Karpas-422 (cell line): ENCODE measurements around the gene NIPAL4. TPM values are rescaled to one million over a fixed set of nuclear protein-coding genes. Genes with fewer than 3 reads are reported as not detected.
"Not testable (repeated sequence)": the region's sequence is repeated elsewhere in the genome, so short reads cannot be mapped to it uniquely, and the experiment has no call there.

Experiments used
- DNase-seq: peaks from one replicate; pipeline ENCODE4 v3.0.0-alpha.2; 2015
- H2AFZ ChIP-seq: fragments of 200-600 bp; sonication (generic); 2 replicates; pipeline ENCODE4 v1.6.1; 2014; ENCODE audit warnings: antibody characterized with exemption, low read length, mixed read lengths
- H3K27ac ChIP-seq: fragments of 200-600 bp; sonication (generic); 2 replicates; pipeline ENCODE4 v1.5.1; 2014; ENCODE audit warnings: mild to moderate bottlenecking, low read length, moderate library complexity
- H3K27me3 ChIP-seq: fragments of 200-600 bp; sonication (generic); 2 replicates; pipeline ENCODE4 v1.6.1; 2014; ENCODE audit warnings: low read length, mixed read lengths
- H3K36me3 ChIP-seq: fragments of 200-600 bp; sonication (generic); 2 replicates; pipeline ENCODE4 v1.6.1; 2014; ENCODE audit warnings: low read length, mixed read lengths; ENCODE audit not compliant: insufficient read depth
- H3K4me1 ChIP-seq: fragments of 200-600 bp; sonication (generic); 2 replicates; pipeline ENCODE4 v1.6.1; 2014; ENCODE audit warnings: mild to moderate bottlenecking, low read length, mixed read lengths
- H3K4me2 ChIP-seq: fragments of 200-600 bp; sonication (generic); 2 replicates; pipeline ENCODE4 v1.6.1; 2014; ENCODE audit warnings: low read length, low read depth, mild to moderate bottlenecking; ENCODE audit not compliant: poor library complexity, severe bottlenecking
- H3K4me3 ChIP-seq: fragments of 200-600 bp; sonication (generic); 2 replicates; pipeline ENCODE4 v1.5.1; 2014; ENCODE audit warnings: mild to moderate bottlenecking, antibody characterized with exemption, low read length, mixed read lengths
- H3K79me2 ChIP-seq: fragments of 200-600 bp; sonication (generic); 2 replicates; pipeline ENCODE4 v1.6.1; 2014; ENCODE audit warnings: mild to moderate bottlenecking, low read length, mixed read lengths
- H3K9ac ChIP-seq: fragments of 200-600 bp; sonication (generic); 2 replicates; pipeline ENCODE4 v1.6.0; 2014; ENCODE audit warnings: low read length
- H3K9me2 ChIP-seq: fragments of 200-600 bp; sonication (generic), shearing (Covaris generic); replicated peaks from 2 replicates; pipeline ENCODE4 v1.6.0; 2014; ENCODE audit warnings: mild to moderate bottlenecking, low read length, moderate library complexity; ENCODE audit not compliant: insufficient read depth
- H3K9me3 ChIP-seq: fragments of 300-700, 200-600 bp; sonication (generic); 2 replicates; pipeline ENCODE4 v1.6.1; 2014; ENCODE audit warnings: low read length, mixed read lengths
- H4K20me1 ChIP-seq: fragments of 200-600 bp; sonication (generic); 2 replicates; pipeline ENCODE4 v1.6.1; 2014; ENCODE audit warnings: mild to moderate bottlenecking, antibody characterized with exemption, low read length, low read depth; ENCODE audit not compliant: insufficient read depth
- total RNA-seq: library from RNA; depleted of rRNA; stranded (reverse); fragments of >200 nt; shearing (Covaris generic); gene quantifications from 2 replicates; pipeline ENCODE4 v1.2.3, GENCODE V29; 2014; ENCODE audit warnings: low replicate concordance

NIPAL4 gene
- total RNA-seq, 1 experiment from 2014 or later, result not detected

- no peaks in the 10 kb centered on the region for H3K36me3 ChIP-seq
- no peaks in the 10 kb centered on the region for H3K9me2 ChIP-seq
- no peaks in the 10 kb centered on the region for H3K27me3 ChIP-seq
- H3K4me1 ChIP-seq, result no peaks in the 10 kb centered on the region
- H4K20me1 ChIP-seq, result no peaks in the 10 kb centered on the region
- DNase-seq, result no peak
- no peak overlapping the region for H3K27ac ChIP-seq
- H3K4me3 ChIP-seq, result no peak overlapping the region
- no peaks in the 10 kb centered on the region for H3K79me2 ChIP-seq
- no peak overlapping the region for H3K9ac ChIP-seq
- H3K9me3 ChIP-seq, result no peaks in the 10 kb centered on the region
- no peak overlapping the region for H3K4me2 ChIP-seq
- no peak overlapping the region for H2AFZ ChIP-seq
Measured at GRCh38 chr5:157477814-157478494, 17.9 kb downstream of the NIPAL4 start.

- Histone ChIP-seq H3K9me3 (no peaks in the 10 kb centered on the region), H3K9me2 (no peaks in the 10 kb centered on the region), H4K20me1 (no peaks in the 10 kb centered on the region), H3K79me2 (no peaks in the 10 kb centered on the region), H3K27me3 (no peaks in the 10 kb centered on the region), H2AFZ (no peak overlapping the region), H3K4me3 (no peak overlapping the region), H3K36me3 (no peaks in the 10 kb centered on the region), H3K4me2 (no peak overlapping the region), H3K4me1 (no peaks in the 10 kb centered on the region), H3K9ac (no peak overlapping the region), H3K27ac (no peak overlapping the region)
- DNase-seq, result no peak
Measured at GRCh38 chr5:157478726-157479125, 18.7 kb downstream of the NIPAL4 start.

- no peaks in the 10 kb centered on the region for H3K9me3 ChIP-seq
- H3K9me2 ChIP-seq, result no peaks in the 10 kb centered on the region
- no peak overlapping the region for H3K4me3 ChIP-seq
- H3K27ac ChIP-seq, result no peak overlapping the region
- no peak overlapping the region for H3K9ac ChIP-seq
- no peak overlapping the region for H2AFZ ChIP-seq
- no peaks in the 10 kb centered on the region for H3K36me3 ChIP-seq
- H3K4me2 ChIP-seq, result no peak overlapping the region
- H3K79me2 ChIP-seq, result no peaks in the 10 kb centered on the region
- no peaks in the 10 kb centered on the region; the same call in 1 of the 2 replicates for H3K4me1 ChIP-seq
- no peaks in the 10 kb centered on the region for H3K27me3 ChIP-seq
- no peak for DNase-seq
- no peaks in the 10 kb centered on the region for H4K20me1 ChIP-seq
Measured at GRCh38 chr5:157479166-157479565, 19.2 kb downstream of the NIPAL4 start.

GRCh38 chr5:157479612-157480510, 19.8 kb downstream of the NIPAL4 start:
- H3K9ac ChIP-seq, result no peak overlapping the region
- H3K36me3 ChIP-seq, result no peaks in the 10 kb centered on the region
- no peaks in the 10 kb centered on the region for H3K9me2 ChIP-seq
- no peaks in the 10 kb centered on the region for H4K20me1 ChIP-seq
- no peaks in the 10 kb centered on the region for H3K79me2 ChIP-seq
- no peak overlapping the region for H3K4me2 ChIP-seq
- H3K27ac ChIP-seq, result no peak overlapping the region
- H3K4me1 ChIP-seq, result peaks cover 7% of the 10 kb centered on the region
- H3K9me3 ChIP-seq, result no peaks in the 10 kb centered on the region
- no peak for DNase-seq
- no peak overlapping the region for H2AFZ ChIP-seq
- H3K27me3 ChIP-seq, result no peaks in the 10 kb centered on the region
- no peak overlapping the region for H3K4me3 ChIP-seq

- no peaks in the 10 kb centered on the region for H3K36me3 ChIP-seq
- H4K20me1 ChIP-seq, result no peaks in the 10 kb centered on the region
- no peaks in the 10 kb centered on the region for H3K27me3 ChIP-seq
- no peaks in the 10 kb centered on the region for H3K79me2 ChIP-seq
- H3K27ac ChIP-seq, result no peak overlapping the region
- no peaks in the 10 kb centered on the region for H3K9me2 ChIP-seq
- no peak for DNase-seq
- no peak overlapping the region for H2AFZ ChIP-seq
- no peaks in the 10 kb centered on the region for H3K9me3 ChIP-seq
- H3K4me1 ChIP-seq, result peaks cover 21% of the 10 kb centered on the region
- H3K4me3 ChIP-seq, result no peak overlapping the region
- no peak overlapping the region for H3K9ac ChIP-seq
- no peak overlapping the region for H3K4me2 ChIP-seq
Measured at GRCh38 chr5:157481265-157481664, 21.3 kb downstream of the NIPAL4 start.

- Histone ChIP-seq H2AFZ (no peak overlapping the region), H3K9me3 (no peaks in the 10 kb centered on the region), H3K79me2 (no peaks in the 10 kb centered on the region), H3K4me3 (no peak overlapping the region), H3K4me1 (peaks cover 25% of the 10 kb centered on the region), H3K36me3 (no peaks in the 10 kb centered on the region), H4K20me1 (no peaks in the 10 kb centered on the region), H3K9ac (no peak overlapping the region), H3K9me2 (no peaks in the 10 kb centered on the region), H3K4me2 (no peak overlapping the region), H3K27ac (no peak overlapping the region), H3K27me3 (no peaks in the 10 kb centered on the region)
- DNase-seq, result no peak
Measured at GRCh38 chr5:157481666-157482065, 21.7 kb downstream of the NIPAL4 start.

DNA sequence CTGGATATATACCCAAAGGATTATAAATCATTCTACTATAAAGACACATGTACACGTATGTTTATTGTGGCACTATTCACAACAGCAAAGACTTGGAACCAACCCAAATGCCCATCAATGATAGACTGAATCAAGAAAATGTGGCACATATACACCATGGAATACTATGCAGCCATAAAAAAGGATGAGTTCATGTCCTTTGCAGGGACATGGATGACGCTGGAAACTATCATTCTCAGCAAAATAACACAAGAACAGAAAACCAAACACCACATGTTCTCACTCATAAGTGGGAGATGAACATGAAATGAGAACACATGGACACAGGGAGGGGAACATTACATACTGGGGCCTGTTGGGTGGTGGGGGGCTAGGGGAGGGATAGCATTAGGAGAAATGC, 22.7 kb downstream of the NIPAL4 start:
- H4K20me1 ChIP-seq, H3K36me3 ChIP-seq, H3K27ac ChIP-seq, H3K27me3 ChIP-seq, H3K79me2 ChIP-seq, H3K9ac ChIP-seq, H3K4me3 ChIP-seq, H3K9me2 ChIP-seq, H3K9me3 ChIP-seq, H3K4me2 ChIP-seq, DNase-seq, H2AFZ ChIP-seq: not testable (repeated sequence)
- H3K4me1 ChIP-seq, result peaks cover 30% of the 10 kb centered on the region

GRCh38 chr5:157484768-157485167, 24.8 kb downstream of the NIPAL4 start:
- Histone ChIP-seq H3K9me2 (no peaks in the 10 kb centered on the region), H3K9ac (no peak overlapping the region), H4K20me1 (no peaks in the 10 kb centered on the region), H2AFZ (no peak overlapping the region), H3K79me2 (no peaks in the 10 kb centered on the region), H3K36me3 (no peaks in the 10 kb centered on the region), H3K4me1 (peaks cover 30% of the 10 kb centered on the region), H3K27me3 (no peaks in the 10 kb centered on the region), H3K4me2 (no peak overlapping the region), H3K27ac (no peak overlapping the region), H3K9me3 (no peaks in the 10 kb centered on the region), H3K4me3 (no peak overlapping the region)
- peak; percentile 50 for DNase-seq
